ENCODE results near the gene STBD1. TPM values are rescaled to one million over a fixed set of nuclear protein-coding genes. Genes with fewer than 3 reads are reported as not detected.

Gene STBD1
- total and polyA plus RNA-seq, 2 experiments from 2014 or later, result 2.0 to 2.6 TPM

- Mint-ChIP-seq H3K4me1 (no peaks in the 10 kb centered on the region), H3K27me3 (ENCODE audit: insufficient read depth, low read depth, poor library complexity) (peaks cover 2% of the 10 kb centered on the region), H3K4me3 (no peak overlapping the region), H3K27ac (no peak overlapping the region), H3K9me3 (no peaks in the 10 kb centered on the region), H3K36me3 (ENCODE audit: low read depth) (no peaks in the 10 kb centered on the region)
- no peak overlapping the region for H3K4me3 ChIP-seq
- H3K36me3 ChIP-seq (ENCODE audit: insufficient read depth), result no peaks in the 10 kb centered on the region
- H4K20me1 ChIP-seq (replicated peaks; ENCODE audit: insufficient read depth), result no peaks in the 10 kb centered on the region
- no peak for DNase-seq (ENCODE audit: low spot score)
- ATAC-seq, result no peak
- no peaks in the 10 kb centered on the region for H3K27me3 ChIP-seq (ENCODE audit: insufficient read depth)
- no peaks in the 10 kb centered on the region for H3K79me2 ChIP-seq (replicated peaks; ENCODE audit: insufficient read depth)
- H3F3A ChIP-seq (replicated peaks; ENCODE audit: low read depth), result no peaks in the 10 kb centered on the region
- TF ChIP-seq ZNF114 (CRISPR knock-in tag; IDR thresholded peaks at IDR 0.05), result no peak
- TF ChIP-seq ZNF331 (CRISPR knock-in tag; IDR thresholded peaks at IDR 0.05; ENCODE audit: low read depth), result no peak
- no peak overlapping the region for H3K27ac ChIP-seq (ENCODE audit: low read depth)
- H3K4me2 ChIP-seq, result no peak overlapping the region
- H2AFZ ChIP-seq, result no peak overlapping the region
- no peaks in the 10 kb centered on the region for H3K4me1 ChIP-seq (ENCODE audit: insufficient read depth)
- H3K9me2 ChIP-seq (ENCODE audit: insufficient read depth), result no peaks in the 10 kb centered on the region
Measured at GRCh38 chr4:76277667-76278066, 28.9 kb upstream of the STBD1 start.

DNA sequence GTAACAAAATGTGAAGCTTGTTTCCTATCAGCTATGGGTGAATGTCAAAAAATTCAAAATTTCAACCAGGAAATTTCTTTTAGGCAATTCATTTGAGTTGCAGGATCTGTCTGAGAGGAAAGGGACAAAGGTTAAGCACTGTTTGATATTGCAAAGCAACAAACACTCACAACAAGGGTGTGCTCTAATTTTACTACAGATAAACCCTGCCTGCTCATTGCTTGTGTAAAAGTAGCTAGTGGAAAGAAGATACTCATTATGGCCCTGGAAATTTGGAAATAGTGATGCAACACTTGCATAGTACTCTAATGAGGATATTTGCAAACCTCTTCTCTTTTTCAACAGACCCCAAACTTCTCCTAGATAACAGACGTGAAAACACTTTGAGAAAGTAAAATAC, 27.9 kb upstream of the STBD1 start:
- H3K4me2 ChIP-seq, result no peak overlapping the region
- Mint-ChIP-seq H3K9me3 (no peaks in the 10 kb centered on the region), H3K4me1 (no peaks in the 10 kb centered on the region), H3K27ac (no peak overlapping the region), H3K4me3 (no peak overlapping the region), H3K36me3 (ENCODE audit: low read depth) (no peaks in the 10 kb centered on the region), H3K27me3 (ENCODE audit: insufficient read depth, low read depth, poor library complexity) (peaks cover 2% of the 10 kb centered on the region)
- no peak overlapping the region for H3K4me3 ChIP-seq
- H3K27ac ChIP-seq (ENCODE audit: low read depth), result no peak overlapping the region
- H3K79me2 ChIP-seq (replicated peaks; ENCODE audit: insufficient read depth), result no peaks in the 10 kb centered on the region
- no peak overlapping the region for H2AFZ ChIP-seq
- no peak for TF ChIP-seq ETS1 (IDR thresholded peaks at IDR 0.05)
- ATAC-seq, result no peak
- no peaks in the 10 kb centered on the region for H4K20me1 ChIP-seq (replicated peaks; ENCODE audit: insufficient read depth)
- no peaks in the 10 kb centered on the region for H3F3A ChIP-seq (replicated peaks; ENCODE audit: low read depth)
- H3K9me2 ChIP-seq (ENCODE audit: insufficient read depth), result no peaks in the 10 kb centered on the region
- no peaks in the 10 kb centered on the region for H3K36me3 ChIP-seq (ENCODE audit: insufficient read depth)
- H3K4me1 ChIP-seq (ENCODE audit: insufficient read depth), result no peaks in the 10 kb centered on the region
- DNase-seq (ENCODE audit: low spot score), result no peak
- no peaks in the 10 kb centered on the region for H3K27me3 ChIP-seq (ENCODE audit: insufficient read depth)

GRCh38 chr4:76279462-76279861, 27.1 kb upstream of the STBD1 start:
- TF ChIP-seq CTCF (conservative IDR thresholded peaks at IDR 0.05; ENCODE audit: low read depth in 2 of 2), result peak; percentile 27 to 52; a peak in 3 of 4 replicates
- TF ChIP-seq EZH2phosphoT487 (IDR thresholded peaks at IDR 0.05; ENCODE audit: unreplicated experiment), result no peak
- Histone ChIP-seq H3K4me3 (no peak overlapping the region), H3F3A (replicated peaks; ENCODE audit: low read depth) (no peaks in the 10 kb centered on the region), H3K27ac (ENCODE audit: low read depth) (no peak overlapping the region), H2AFZ (no peak overlapping the region), H4K20me1 (replicated peaks; ENCODE audit: insufficient read depth) (no peaks in the 10 kb centered on the region), H3K27me3 (ENCODE audit: insufficient read depth) (no peaks in the 10 kb centered on the region), H3K9me2 (ENCODE audit: insufficient read depth) (no peaks in the 10 kb centered on the region), H3K4me1 (ENCODE audit: insufficient read depth) (no peaks in the 10 kb centered on the region), H3K4me2 (no peak overlapping the region), H3K36me3 (ENCODE audit: insufficient read depth) (no peaks in the 10 kb centered on the region), H3K79me2 (replicated peaks; ENCODE audit: insufficient read depth) (no peaks in the 10 kb centered on the region)
- no peak overlapping the region for H3K27ac Mint-ChIP-seq
- H3K9me3 Mint-ChIP-seq, result no peaks in the 10 kb centered on the region
- H3K4me3 Mint-ChIP-seq, result no peak overlapping the region
- no peak for ATAC-seq
- H3K4me1 Mint-ChIP-seq, result no peaks in the 10 kb centered on the region
- H3K36me3 Mint-ChIP-seq (ENCODE audit: low read depth), result no peaks in the 10 kb centered on the region
- DNase-seq (ENCODE audit: low spot score), result no peak
- peaks cover 2% of the 10 kb centered on the region for H3K27me3 Mint-ChIP-seq (ENCODE audit: insufficient read depth, low read depth, poor library complexity)

All from GM23338 (cell line).